ENCODE measurements around the gene RAB40A.
A peak's percentile ranks its signal among the peaks of the same experiment; 100 is the strongest.

DNA sequence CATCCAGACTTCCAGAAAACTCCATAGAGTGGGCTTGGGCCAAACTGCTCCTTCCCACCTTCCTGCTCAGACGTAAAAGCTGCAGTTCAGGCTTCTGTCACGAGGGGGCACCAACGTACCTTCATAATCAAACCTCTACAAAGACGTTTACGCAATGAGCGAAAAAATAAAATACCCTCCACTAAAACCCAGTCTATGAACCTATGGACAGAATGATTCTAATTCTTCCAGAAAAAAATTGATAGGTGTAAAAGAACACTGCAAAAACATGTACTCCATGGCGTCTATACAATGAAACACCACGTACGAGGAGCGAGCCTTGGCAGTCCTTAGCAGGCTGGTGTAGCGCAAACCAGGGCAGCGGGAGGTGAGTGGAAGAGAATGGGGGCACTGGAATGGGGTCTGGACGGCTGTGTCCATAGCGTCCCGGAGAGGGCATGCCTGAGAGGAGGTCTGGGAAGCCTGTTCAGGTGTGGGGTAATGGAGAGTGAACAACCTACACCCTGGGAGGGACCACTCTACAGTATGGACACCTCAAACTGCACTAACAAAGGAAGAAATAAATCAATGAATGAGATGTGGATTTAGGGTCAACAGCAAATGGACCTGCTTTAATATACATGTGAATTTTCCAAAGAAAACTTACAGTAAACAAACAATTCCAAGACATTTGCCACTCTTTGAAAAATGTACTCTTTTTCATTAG is 14.4 kb upstream of the RAB40A start:
- TF ChIP-seq USF1 (CRISPR knock-in tag; IDR thresholded peaks at IDR 0.05): no peak
- TF ChIP-seq, protein P1, sequence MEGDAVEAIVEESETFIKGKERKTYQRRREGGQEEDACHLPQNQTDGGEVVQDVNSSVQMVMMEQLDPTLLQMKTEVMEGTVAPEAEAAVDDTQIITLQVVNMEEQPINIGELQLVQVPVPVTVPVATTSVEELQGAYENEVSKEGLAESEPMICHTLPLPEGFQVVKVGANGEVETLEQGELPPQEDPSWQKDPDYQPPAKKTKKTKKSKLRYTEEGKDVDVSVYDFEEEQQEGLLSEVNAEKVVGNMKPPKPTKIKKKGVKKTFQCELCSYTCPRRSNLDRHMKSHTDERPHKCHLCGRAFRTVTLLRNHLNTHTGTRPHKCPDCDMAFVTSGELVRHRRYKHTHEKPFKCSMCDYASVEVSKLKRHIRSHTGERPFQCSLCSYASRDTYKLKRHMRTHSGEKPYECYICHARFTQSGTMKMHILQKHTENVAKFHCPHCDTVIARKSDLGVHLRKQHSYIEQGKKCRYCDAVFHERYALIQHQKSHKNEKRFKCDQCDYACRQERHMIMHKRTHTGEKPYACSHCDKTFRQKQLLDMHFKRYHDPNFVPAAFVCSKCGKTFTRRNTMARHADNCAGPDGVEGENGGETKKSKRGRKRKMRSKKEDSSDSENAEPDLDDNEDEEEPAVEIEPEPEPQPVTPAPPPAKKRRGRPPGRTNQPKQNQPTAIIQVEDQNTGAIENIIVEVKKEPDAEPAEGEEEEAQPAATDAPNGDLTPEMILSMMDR (IDR thresholded peaks at IDR 0.05): peak; percentile 67
- TF ChIP-seq, protein P2, sequence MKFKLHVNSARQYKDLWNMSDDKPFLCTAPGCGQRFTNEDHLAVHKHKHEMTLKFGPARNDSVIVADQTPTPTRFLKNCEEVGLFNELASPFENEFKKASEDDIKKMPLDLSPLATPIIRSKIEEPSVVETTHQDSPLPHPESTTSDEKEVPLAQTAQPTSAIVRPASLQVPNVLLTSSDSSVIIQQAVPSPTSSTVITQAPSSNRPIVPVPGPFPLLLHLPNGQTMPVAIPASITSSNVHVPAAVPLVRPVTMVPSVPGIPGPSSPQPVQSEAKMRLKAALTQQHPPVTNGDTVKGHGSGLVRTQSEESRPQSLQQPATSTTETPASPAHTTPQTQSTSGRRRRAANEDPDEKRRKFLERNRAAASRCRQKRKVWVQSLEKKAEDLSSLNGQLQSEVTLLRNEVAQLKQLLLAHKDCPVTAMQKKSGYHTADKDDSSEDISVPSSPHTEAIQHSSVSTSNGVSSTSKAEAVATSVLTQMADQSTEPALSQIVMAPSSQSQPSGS (CRISPR knock-in tag; IDR thresholded peaks at IDR 0.05; ENCODE audit: borderline replicate concordance, low read depth): no peak
- TF ChIP-seq NR1H2 (CRISPR knock-in tag; IDR thresholded peaks at IDR 0.05): no peak
- TF ChIP-seq, protein P3, sequence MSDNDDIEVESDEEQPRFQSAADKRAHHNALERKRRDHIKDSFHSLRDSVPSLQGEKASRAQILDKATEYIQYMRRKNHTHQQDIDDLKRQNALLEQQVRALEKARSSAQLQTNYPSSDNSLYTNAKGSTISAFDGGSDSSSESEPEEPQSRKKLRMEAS (CRISPR knock-in tag; IDR thresholded peaks at IDR 0.05): no peak
- TF ChIP-seq NR2C2 (CRISPR knock-in tag; IDR thresholded peaks at IDR 0.05): no peak
- TF ChIP-seq, protein P4, sequence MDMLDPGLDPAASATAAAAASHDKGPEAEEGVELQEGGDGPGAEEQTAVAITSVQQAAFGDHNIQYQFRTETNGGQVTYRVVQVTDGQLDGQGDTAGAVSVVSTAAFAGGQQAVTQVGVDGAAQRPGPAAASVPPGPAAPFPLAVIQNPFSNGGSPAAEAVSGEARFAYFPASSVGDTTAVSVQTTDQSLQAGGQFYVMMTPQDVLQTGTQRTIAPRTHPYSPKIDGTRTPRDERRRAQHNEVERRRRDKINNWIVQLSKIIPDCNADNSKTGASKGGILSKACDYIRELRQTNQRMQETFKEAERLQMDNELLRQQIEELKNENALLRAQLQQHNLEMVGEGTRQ (CRISPR knock-in tag; IDR thresholded peaks at IDR 0.05): no peak
- TF ChIP-seq, protein P5, sequence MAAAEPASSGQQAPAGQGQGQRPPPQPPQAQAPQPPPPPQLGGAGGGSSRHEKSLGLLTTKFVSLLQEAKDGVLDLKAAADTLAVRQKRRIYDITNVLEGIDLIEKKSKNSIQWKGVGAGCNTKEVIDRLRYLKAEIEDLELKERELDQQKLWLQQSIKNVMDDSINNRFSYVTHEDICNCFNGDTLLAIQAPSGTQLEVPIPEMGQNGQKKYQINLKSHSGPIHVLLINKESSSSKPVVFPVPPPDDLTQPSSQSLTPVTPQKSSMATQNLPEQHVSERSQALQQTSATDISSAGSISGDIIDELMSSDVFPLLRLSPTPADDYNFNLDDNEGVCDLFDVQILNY (CRISPR knock-in tag; IDR thresholded peaks at IDR 0.05): no peak
- TF ChIP-seq, protein P6, sequence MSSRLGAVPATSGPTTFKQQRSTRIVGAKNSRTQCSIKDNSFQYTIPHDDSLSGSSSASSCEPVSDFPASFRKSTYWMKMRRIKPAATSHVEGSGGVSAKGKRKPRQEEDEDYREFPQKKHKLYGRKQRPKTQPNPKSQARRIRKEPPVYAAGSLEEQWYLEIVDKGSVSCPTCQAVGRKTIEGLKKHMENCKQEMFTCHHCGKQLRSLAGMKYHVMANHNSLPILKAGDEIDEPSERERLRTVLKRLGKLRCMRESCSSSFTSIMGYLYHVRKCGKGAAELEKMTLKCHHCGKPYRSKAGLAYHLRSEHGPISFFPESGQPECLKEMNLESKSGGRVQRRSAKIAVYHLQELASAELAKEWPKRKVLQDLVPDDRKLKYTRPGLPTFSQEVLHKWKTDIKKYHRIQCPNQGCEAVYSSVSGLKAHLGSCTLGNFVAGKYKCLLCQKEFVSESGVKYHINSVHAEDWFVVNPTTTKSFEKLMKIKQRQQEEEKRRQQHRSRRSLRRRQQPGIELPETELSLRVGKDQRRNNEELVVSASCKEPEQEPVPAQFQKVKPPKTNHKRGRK (CRISPR knock-in tag; IDR thresholded peaks at IDR 0.05; ENCODE audit: borderline replicate concordance): no peak
- no peak for TF ChIP-seq ATF6 (CRISPR knock-in tag; IDR thresholded peaks at IDR 0.05)
- no peak for TF ChIP-seq JUN (CRISPR knock-in tag; IDR thresholded peaks at IDR 0.05)
- TF ChIP-seq RELA (CRISPR knock-in tag; IDR thresholded peaks at IDR 0.05; ENCODE audit: borderline replicate concordance): no peak

All from WTC11 (cell line).